MM.1S (cell line): ENCODE measurements around the gene TIAM1.

Source experiments
- DNase-seq: peaks from one replicate; pipeline ENCODE4 v3.0.0-alpha.2; 2015
- H2AFZ ChIP-seq: fragments of 300-600 bp; sonication (generic); 2 replicates; pipeline ENCODE4 v1.6.0; 2016; ENCODE audit warnings: antibody characterized with exemption, low read length
- H3F3A ChIP-seq: fragments of 300-600 bp; sonication (generic); 2 replicates; pipeline ENCODE4 v1.6.1; 2016; ENCODE audit warnings: mild to moderate bottlenecking, antibody characterized with exemption, low read length, moderate library complexity, mixed read lengths; ENCODE audit not compliant: insufficient read depth
- H3K27ac ChIP-seq: fragments of 300-600 bp; sonication (generic); 2 replicates; pipeline ENCODE4 v1.5.1; 2016; ENCODE audit warnings: mild to moderate bottlenecking, low read length
- H3K27me3 ChIP-seq: fragments of 300-600 bp; sonication (generic); replicated peaks from 2 replicates; pipeline ENCODE4 v1.6.0; 2016; ENCODE audit warnings: low read length; ENCODE audit not compliant: insufficient read depth
- H3K36me3 ChIP-seq: fragments of 300-600 bp; sonication (generic); replicated peaks from 2 replicates; pipeline ENCODE4 v1.6.1; 2016; ENCODE audit warnings: mild to moderate bottlenecking, low read length, mixed read lengths; ENCODE audit not compliant: insufficient read depth
- H3K4me1 ChIP-seq: fragments of 300-600 bp; sonication (generic); 2 replicates; pipeline ENCODE4 v1.6.1; 2016; ENCODE audit warnings: low read length, mixed read lengths
- H3K4me2 ChIP-seq: fragments of 300-600 bp; sonication (generic); 2 replicates; pipeline ENCODE4 v1.6.0; 2016; ENCODE audit warnings: low read depth, low read length
- H3K4me3 ChIP-seq: fragments of 300-600 bp; sonication (generic); 2 replicates; pipeline ENCODE4 v1.5.1; 2016; ENCODE audit warnings: low read length, mixed read lengths
- H3K79me2 ChIP-seq: fragments of 300-600 bp; sonication (generic); 2 replicates; pipeline ENCODE4 v1.6.1; 2016; ENCODE audit warnings: mixed run types, low read length, mixed read lengths
- H3K9ac ChIP-seq: fragments of 300-600 bp; sonication (generic); 2 replicates; pipeline ENCODE4 v1.6.1; 2016; ENCODE audit warnings: low read length, mixed read lengths
- H3K9me2 ChIP-seq: fragments of 300-600 bp; sonication (generic); replicated peaks from 2 replicates; pipeline ENCODE4 v1.6.1; 2016; ENCODE audit warnings: mild to moderate bottlenecking, low read length, mixed read lengths; ENCODE audit not compliant: insufficient read depth
- H3K9me3 ChIP-seq: fragments of 300-600 bp; sonication (generic); replicated peaks from 2 replicates; pipeline ENCODE4 v1.6.1; 2016; ENCODE audit warnings: mild to moderate bottlenecking, low read length, mixed read lengths; ENCODE audit not compliant: insufficient read depth
- H4K20me1 ChIP-seq: fragments of 300-600 bp; sonication (generic); 2 replicates; pipeline ENCODE4 v1.6.1; 2016; ENCODE audit warnings: mild to moderate bottlenecking, low read length, moderate library complexity, mixed read lengths; ENCODE audit not compliant: insufficient read depth
- EZH2 ChIP-seq: fragments of 300-600 bp; sonication (generic); optimal IDR thresholded peaks from 2 replicates; pipeline ENCODE3; 2017; ENCODE audit warnings: low read depth, mild to moderate bottlenecking, antibody characterized with exemption, low read length, mixed read lengths
- EZH2phosphoT487 ChIP-seq: fragments of 300-600 bp; sonication (generic); IDR thresholded peaks from 2 replicates; pipeline ENCODE4 v1.6.1; 2018; ENCODE audit warnings: antibody characterized with exemption, low read length
- TF ChIP-seq, protein P1 (sequence below): fragments of 300-600 bp; sonication (generic); IDR thresholded peaks from 2 replicates; pipeline ENCODE4 v1.5.1; 2016; ENCODE audit warnings: antibody characterized with exemption, low read length, mixed read lengths

TIAM1 gene

GRCh38 chr21:31161157-31161556, 182.9 kb downstream of the TIAM1 start:
- Histone ChIP-seq H3K36me3 (no peaks in the 10 kb centered on the region), H3K27ac (no peak overlapping the region), H3K4me2 (no peak overlapping the region), H4K20me1 (no peaks in the 10 kb centered on the region), H3K27me3 (no peaks in the 10 kb centered on the region), H3K9me3 (no peaks in the 10 kb centered on the region), H3K9ac (no peak overlapping the region), H2AFZ (no peak overlapping the region), H3K4me1 (no peaks in the 10 kb centered on the region), H3F3A (no peaks in the 10 kb centered on the region), H3K9me2 (no peaks in the 10 kb centered on the region), H3K4me3 (no peak overlapping the region), H3K79me2 (no peaks in the 10 kb centered on the region)
- TF ChIP-seq, protein P1, sequence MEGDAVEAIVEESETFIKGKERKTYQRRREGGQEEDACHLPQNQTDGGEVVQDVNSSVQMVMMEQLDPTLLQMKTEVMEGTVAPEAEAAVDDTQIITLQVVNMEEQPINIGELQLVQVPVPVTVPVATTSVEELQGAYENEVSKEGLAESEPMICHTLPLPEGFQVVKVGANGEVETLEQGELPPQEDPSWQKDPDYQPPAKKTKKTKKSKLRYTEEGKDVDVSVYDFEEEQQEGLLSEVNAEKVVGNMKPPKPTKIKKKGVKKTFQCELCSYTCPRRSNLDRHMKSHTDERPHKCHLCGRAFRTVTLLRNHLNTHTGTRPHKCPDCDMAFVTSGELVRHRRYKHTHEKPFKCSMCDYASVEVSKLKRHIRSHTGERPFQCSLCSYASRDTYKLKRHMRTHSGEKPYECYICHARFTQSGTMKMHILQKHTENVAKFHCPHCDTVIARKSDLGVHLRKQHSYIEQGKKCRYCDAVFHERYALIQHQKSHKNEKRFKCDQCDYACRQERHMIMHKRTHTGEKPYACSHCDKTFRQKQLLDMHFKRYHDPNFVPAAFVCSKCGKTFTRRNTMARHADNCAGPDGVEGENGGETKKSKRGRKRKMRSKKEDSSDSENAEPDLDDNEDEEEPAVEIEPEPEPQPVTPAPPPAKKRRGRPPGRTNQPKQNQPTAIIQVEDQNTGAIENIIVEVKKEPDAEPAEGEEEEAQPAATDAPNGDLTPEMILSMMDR = no peak
- no peak for TF ChIP-seq EZH2
- no peak for TF ChIP-seq EZH2phosphoT487
- no peak for DNase-seq

- Histone ChIP-seq H3F3A (no peaks in the 10 kb centered on the region), H3K9me3 (no peaks in the 10 kb centered on the region), H3K27me3 (no peaks in the 10 kb centered on the region), H3K27ac (no peak overlapping the region), H3K9me2 (no peaks in the 10 kb centered on the region), H3K36me3 (no peaks in the 10 kb centered on the region), H3K79me2 (no peaks in the 10 kb centered on the region), H3K9ac (no peak overlapping the region), H3K4me3 (no peak overlapping the region), H3K4me2 (no peak overlapping the region), H4K20me1 (no peaks in the 10 kb centered on the region), H2AFZ (no peak overlapping the region), H3K4me1 (no peaks in the 10 kb centered on the region)
- no peak for DNase-seq
- TF ChIP-seq EZH2phosphoT487 (no peak), EZH2 (no peak)
- TF ChIP-seq, protein P1 = no peak
Observed at GRCh38 chr21:31159808-31160207, 184.3 kb downstream of the TIAM1 start.

GRCh38 chr21:31158789-31159581, 185.1 kb downstream of the TIAM1 start:
- H3K27me3 ChIP-seq = no peaks in the 10 kb centered on the region
- TF ChIP-seq EZH2 (no peak), EZH2phosphoT487 (no peak)
- TF ChIP-seq, protein P1 = no peak
- no peaks in the 10 kb centered on the region for H3K36me3 ChIP-seq
- no peaks in the 10 kb centered on the region for H3K9me2 ChIP-seq
- H3K9ac ChIP-seq = no peak overlapping the region
- DNase-seq = no peak
- H3K4me1 ChIP-seq = no peaks in the 10 kb centered on the region
- no peaks in the 10 kb centered on the region for H3F3A ChIP-seq
- no peak overlapping the region for H2AFZ ChIP-seq
- H3K4me2 ChIP-seq = no peak overlapping the region
- H3K4me3 ChIP-seq = no peak overlapping the region
- no peaks in the 10 kb centered on the region for H4K20me1 ChIP-seq
- no peaks in the 10 kb centered on the region for H3K9me3 ChIP-seq
- H3K27ac ChIP-seq = no peak overlapping the region
- H3K79me2 ChIP-seq = no peaks in the 10 kb centered on the region
